H9 (cell line): Measurements from ENCODE around the gene ATP2A2. TPM values are rescaled to one million over a fixed set of nuclear protein-coding genes. Genes with fewer than 3 reads are reported as not detected.

Experiments
- DNase-seq: peaks from one replicate; pipeline ENCODE4 v3.0.0-alpha.2; 2017
- H2AFZ ChIP-seq: one replicate; pipeline ENCODE4 v1.6.1; 2013; ENCODE audit warnings: mild to moderate bottlenecking, low read length, control low read depth, moderate library complexity
- H2AK5ac ChIP-seq: 2 replicates; pipeline ENCODE4 v1.6.1; 2013; ENCODE audit warnings: low read length, control low read depth, mixed read lengths; ENCODE audit not compliant: insufficient read length
- H2BK120ac ChIP-seq: one replicate; pipeline ENCODE4 v1.6.1; 2013; ENCODE audit warnings: low read depth, mild to moderate bottlenecking, low read length, control low read depth, inconsistent platforms; ENCODE audit not compliant: poor library complexity, severe bottlenecking
- H2BK12ac ChIP-seq: 2 replicates; pipeline ENCODE4 v1.6.1; 2013; ENCODE audit warnings: low read length, control low read depth, mixed read lengths, low read depth; ENCODE audit not compliant: insufficient read length
- H2BK15ac ChIP-seq: 2 replicates; pipeline ENCODE4 v1.6.1; 2013; ENCODE audit warnings: low read depth, low read length, control low read depth
- H2BK20ac ChIP-seq: one replicate; pipeline ENCODE4 v1.6.1; 2013; ENCODE audit warnings: low read depth, mild to moderate bottlenecking, low read length, control low read depth, inconsistent platforms; ENCODE audit not compliant: poor library complexity, severe bottlenecking
- H2BK5ac ChIP-seq: 2 replicates; pipeline ENCODE4 v1.6.1; 2013; ENCODE audit warnings: low read length, control low read depth, mixed read lengths; ENCODE audit not compliant: insufficient read length
- H3K14ac ChIP-seq: 2 replicates; pipeline ENCODE4 v1.6.1; 2013; ENCODE audit warnings: low read length, control low read depth; ENCODE audit not compliant: insufficient read depth
- H3K18ac ChIP-seq: 2 replicates; pipeline ENCODE4 v1.6.1; 2013; ENCODE audit warnings: low read depth, mild to moderate bottlenecking, mixed read lengths, low read length, control low read depth; ENCODE audit not compliant: insufficient read length
- H3K23ac ChIP-seq: 2 replicates; pipeline ENCODE4 v1.6.1; 2013; ENCODE audit warnings: low read length, control low read depth, mixed read lengths, low read depth; ENCODE audit not compliant: insufficient read length
- H3K23me2 ChIP-seq: 2 replicates; pipeline ENCODE4 v1.6.1; 2013; ENCODE audit warnings: low read depth, mild to moderate bottlenecking, mixed read lengths, low read length, control low read depth; ENCODE audit not compliant: insufficient read length, poor library complexity, severe bottlenecking
- H3K27ac ChIP-seq: 2 replicates; pipeline ENCODE4 v1.5.1; 2013; ENCODE audit warnings: low read length, control low read depth, mixed read lengths, low read depth; ENCODE audit not compliant: insufficient read length
- H3K27me3 ChIP-seq: 2 replicates; pipeline ENCODE4 v1.6.1; 2013; ENCODE audit warnings: low read length, control low read depth, inconsistent platforms; ENCODE audit not compliant: insufficient read depth
- H3K4ac ChIP-seq: 2 replicates; pipeline ENCODE4 v1.6.1; 2013; ENCODE audit warnings: low read depth, mild to moderate bottlenecking, control low read depth, inconsistent platforms, low read length, moderate library complexity
- H3K4me1 ChIP-seq: 2 replicates; pipeline ENCODE4 v1.6.1; 2013; ENCODE audit warnings: low read length, control low read depth, inconsistent platforms; ENCODE audit not compliant: insufficient read depth
- H3K4me2 ChIP-seq: 2 replicates; pipeline ENCODE4 v1.6.1; 2013; ENCODE audit warnings: low read length, control low read depth, mixed read lengths; ENCODE audit not compliant: insufficient read length, insufficient read depth
- H3K56ac ChIP-seq: 2 replicates; pipeline ENCODE4 v1.6.1; 2013; ENCODE audit warnings: low read depth, mild to moderate bottlenecking, mixed read lengths, low read length, control low read depth; ENCODE audit not compliant: insufficient read length
- H3K79me1 ChIP-seq: 2 replicates; pipeline ENCODE4 v1.6.1; 2013; ENCODE audit warnings: low read depth, mild to moderate bottlenecking, moderate library complexity, low read length, control low read depth, inconsistent platforms; ENCODE audit not compliant: insufficient read depth, poor library complexity, severe bottlenecking
- H3K79me2 ChIP-seq: 2 replicates; pipeline ENCODE4 v1.6.1; 2013; ENCODE audit warnings: low read length, control low read depth, inconsistent platforms; ENCODE audit not compliant: insufficient read depth
- H3K9ac ChIP-seq: 2 replicates; pipeline ENCODE4 v1.6.1; 2013; ENCODE audit warnings: low read length, control low read depth, mixed read lengths; ENCODE audit not compliant: insufficient read length; ENCODE audit errors: extremely low read depth
- H3K9me3 ChIP-seq: one replicate; pipeline ENCODE4 v1.6.1; 2013; ENCODE audit warnings: low read depth, low read length, inconsistent platforms; ENCODE audit not compliant: control insufficient read depth
- H3T11ph ChIP-seq: one replicate; pipeline ENCODE4 v1.6.1; 2013; ENCODE audit warnings: mild to moderate bottlenecking, low read length, control low read depth, inconsistent platforms
- H4K20me1 ChIP-seq: one replicate; pipeline ENCODE4 v1.6.1; 2013; ENCODE audit not compliant: control insufficient read depth, insufficient read length, insufficient read depth
- H4K5ac ChIP-seq: 2 replicates; pipeline ENCODE4 v1.6.1; 2013; ENCODE audit warnings: low read depth, mild to moderate bottlenecking, mixed read lengths, low read length, control low read depth; ENCODE audit not compliant: insufficient read length
- H4K8ac ChIP-seq: replicated peaks from 2 replicates; pipeline ENCODE4 v1.6.1; 2013; ENCODE audit warnings: low read length, control low read depth, mixed read lengths, low read depth; ENCODE audit not compliant: insufficient read length
- H4K91ac ChIP-seq: 2 replicates; pipeline ENCODE4 v1.6.1; 2013; ENCODE audit warnings: low read depth, mild to moderate bottlenecking, moderate library complexity, mixed read lengths, low read length, control low read depth; ENCODE audit not compliant: insufficient read length
- H3K27ac Mint-ChIP-seq, 3 experiments: 2 replicates in 2 of 3; 3 replicates in 1 of 3; pipeline ENCODE4 v1.8.0; 2020 to 2021; ENCODE audit warnings: mixed read lengths in 3 of 3, mild to moderate bottlenecking in 1 of 3, moderate library complexity in 1 of 3
- H3K27me3 Mint-ChIP-seq: 2 replicates; pipeline ENCODE4 v1.8.0; 2021; ENCODE audit warnings: low read depth, mild to moderate bottlenecking, moderate library complexity, mixed read lengths
- H3K36me3 Mint-ChIP-seq, 3 experiments: 2 replicates in 2 of 3; 3 replicates in 1 of 3; pipeline ENCODE4 v1.8.0; 2020 to 2021; ENCODE audit warnings: low read depth in 3 of 3, mixed read lengths in 3 of 3; ENCODE audit not compliant: insufficient read depth in 1 of 3
- H3K4me1 Mint-ChIP-seq, 2 experiments: 2 replicates each; pipeline ENCODE4 v1.8.0; 2020; ENCODE audit warnings: mixed read lengths in 2 of 2
- H3K4me3 Mint-ChIP-seq, 2 experiments: 2 replicates in 1 of 2; 3 replicates in 1 of 2; pipeline ENCODE4 v1.8.0; 2020 to 2021; ENCODE audit warnings: mild to moderate bottlenecking in 2 of 2, mixed read lengths in 2 of 2, moderate library complexity in 1 of 2
- H3K9me3 Mint-ChIP-seq, 2 experiments: 2 replicates in 1 of 2; 3 replicates in 1 of 2; pipeline ENCODE4 v1.8.0; 2020; ENCODE audit warnings: mild to moderate bottlenecking in 2 of 2, mixed read lengths in 2 of 2, moderate library complexity in 1 of 2
- CTCF ChIP-seq: fragments of 200-600 bp; sonication (generic); conservative IDR thresholded peaks from 3 replicates; pipeline ENCODE4 v1.8.0; 2021; ENCODE audit warnings: antibody characterized with exemption, mild to moderate bottlenecking
- WGBS: extraction: QIAGEN DNeasy Blood & Tissue Kit; methylation state at CpG from one replicate; pipeline ENCODE4 v1.1.7; 2013; ENCODE audit warnings: missing lambda C conversion rate, low lambda C conversion rate, mixed read lengths; ENCODE audit not compliant: insufficient read length; ENCODE audit errors: extremely low coverage; 5-methylcytosine and 5-hydroxymethylcytosine counted together
- total RNA-seq: library from RNA; stranded (reverse); gene quantifications from 2 replicates; pipeline ENCODE4 v1.2.1, GENCODE V29; 2021

ATP2A2 gene
- total RNA-seq, 1 experiment from 2014 or later: 257 TPM

GRCh38 chr12:110279566-110280375 is 1.3 kb upstream of the ATP2A2 start:
- no peaks in the 10 kb centered on the region for H3K27me3 ChIP-seq
- no peak overlapping the region for H3K27ac ChIP-seq
- H3K9me3 Mint-ChIP-seq: no peaks in the 10 kb centered on the region
- H3K79me2 ChIP-seq: peaks cover 22% of the 10 kb centered on the region; the same call in 1 of the 2 replicates
- H3K9me3 ChIP-seq: no peaks in the 10 kb centered on the region
- H3K4me1 ChIP-seq: peaks cover 7% of the 10 kb centered on the region; the same call in 1 of the 2 replicates
- no peak overlapping the region for H2BK20ac ChIP-seq
- no peak overlapping the region for H2BK15ac ChIP-seq
- no peak overlapping the region for H4K5ac ChIP-seq
- no peak overlapping the region for H3K56ac ChIP-seq
- peak overlapping the region; percentile 79 for H3K9ac ChIP-seq
- H2AK5ac ChIP-seq: no peak overlapping the region
- H3K27me3 Mint-ChIP-seq: peaks cover 5% of the 10 kb centered on the region; the same call in 1 of the 2 replicates
- no peak overlapping the region for H3K14ac ChIP-seq
- H3K23ac ChIP-seq: no peak overlapping the region
- no peak overlapping the region for H3T11ph ChIP-seq
- no peak overlapping the region for H4K8ac ChIP-seq
- H2AFZ ChIP-seq: no peak overlapping the region
- H3K4ac ChIP-seq: no peak overlapping the region
- H3K4me2 ChIP-seq: peak overlapping the region; percentile 85
- no peak overlapping the region for H2BK5ac ChIP-seq
- H4K91ac ChIP-seq: no peak overlapping the region
- peaks cover 34 to 41% of the 10 kb centered on the region in 2 experiments for H3K4me1 Mint-ChIP-seq
- peaks cover 17 to 28% (median 22%) of the 10 kb centered on the region in 3 experiments for H3K36me3 Mint-ChIP-seq
- no peak overlapping the region for H2BK12ac ChIP-seq
- peak overlapping the region in 2 of 3 experiments; percentile 36 to 53; a peak in 1 of 7 replicates for H3K27ac Mint-ChIP-seq
- WGBS: no CpG with 5 or more reads among the region's 14 CpGs
- no peak for DNase-seq
- H3K23me2 ChIP-seq: peaks cover 13% of the 10 kb centered on the region
- no peaks in the 10 kb centered on the region for H3K79me1 ChIP-seq
- peak overlapping the region; percentile 77 to 86 for H3K4me3 Mint-ChIP-seq
- TF ChIP-seq CTCF: no peak
- no peak overlapping the region for H2BK120ac ChIP-seq
- H3K18ac ChIP-seq: no peak overlapping the region
- no peaks in the 10 kb centered on the region for H4K20me1 ChIP-seq
